CD4-positive, alpha-beta T cell (primary cell): Measurements from ENCODE around the gene B3GALT5. TPM values are rescaled to one million over a fixed set of nuclear protein-coding genes. Genes with fewer than 3 reads are reported as not detected.

Source experiments
- ATAC-seq: fragments of 200-7000 bp; cut with Tn5 transposase; one replicate; pipeline ENCODE4 v1.10.0; 2022; ENCODE audit warnings: mild to moderate bottlenecking; ENCODE audit not compliant: poor library complexity
- CTCF ChIA-PET: fragments of 350-600 bp; sonication (Branson Sonifier 250); formaldehyde crosslinking; loops from one replicate; lab custom pipeline; 2021; ENCODE audit warnings: antibody characterized with exemption, inconsistent platforms; lab: Charles Lee
- POLR2A ChIA-PET: fragments of 350-600 bp; sonication (Branson Sonifier 250); formaldehyde crosslinking; loops from one replicate; lab custom pipeline; 2021; ENCODE audit warnings: antibody characterized with exemption, inconsistent platforms; lab: Charles Lee
- DNase-seq, 14 experiments: peaks; one replicate each; pipeline ENCODE4 v3.0.0-alpha.2; 2013 to 2020; ENCODE audit warnings: mixed read lengths in 2 of 14
- H3K27ac ChIP-seq, 2 donors: one replicate each; pipeline versions ENCODE4 v1.5.1 to v1.7.0; 2013; ENCODE audit warnings: low read length in 2 of 2, low read depth in 1 of 2, mild to moderate bottlenecking in 1 of 2
- H3K27me3 ChIP-seq, 2 experiments: 1 replicate in 1 of 2; 2 replicates in 1 of 2; pipeline versions ENCODE4 v1.6.1 to v1.7.0; 2013; ENCODE audit warnings: low read length in 2 of 2, control low read depth in 1 of 2, mild to moderate bottlenecking in 1 of 2, moderate library complexity in 1 of 2; ENCODE audit not compliant: insufficient read depth in 2 of 2, control insufficient read depth in 1 of 2
- H3K36me3 ChIP-seq: one replicate; pipeline ENCODE4 v1.6.1; 2013; ENCODE audit warnings: low read length, control low read depth; ENCODE audit not compliant: insufficient read depth
- H3K4me1 ChIP-seq: one replicate; pipeline ENCODE4 v1.6.1; 2013; ENCODE audit warnings: low read length, control low read depth; ENCODE audit not compliant: insufficient read depth
- H3K4me3 ChIP-seq: one replicate; pipeline ENCODE4 v1.5.1; 2013; ENCODE audit warnings: mild to moderate bottlenecking, low read length, moderate library complexity
- H3K9me3 ChIP-seq, 2 experiments: 1 replicate in 1 of 2; 2 replicates in 1 of 2; pipeline versions ENCODE4 v1.6.1 to v1.7.0; 2013; ENCODE audit warnings: low read length in 2 of 2, mild to moderate bottlenecking in 2 of 2, control low read depth in 1 of 2, moderate library complexity in 1 of 2; ENCODE audit not compliant: control insufficient read depth in 1 of 2, insufficient read depth in 1 of 2
- H3K27ac Mint-ChIP-seq: one replicate; pipeline ENCODE4 v1.8.0; 2020; ENCODE audit warnings: mixed read lengths
- H3K27me3 Mint-ChIP-seq: one replicate; pipeline ENCODE4 v1.8.0; 2021; ENCODE audit warnings: mixed read lengths
- H3K36me3 Mint-ChIP-seq: one replicate; pipeline ENCODE4 v1.8.0; 2021; ENCODE audit warnings: low read depth, mixed read lengths
- H3K4me1 Mint-ChIP-seq: one replicate; pipeline ENCODE4 v1.8.0; 2021; ENCODE audit warnings: low read depth, mixed read lengths
- H3K4me3 Mint-ChIP-seq: one replicate; pipeline ENCODE4 v1.8.0; 2020; ENCODE audit warnings: mild to moderate bottlenecking, mixed read lengths
- H3K9me3 Mint-ChIP-seq: one replicate; pipeline ENCODE4 v1.8.0; 2020; ENCODE audit warnings: mixed read lengths
- intact Hi-C, 2 experiments: fragments of 100-400 bp; cut with DNase I in 1 of 2; cut with micrococcal nuclease in 1 of 2; formaldehyde crosslinking; loops; one replicate each; pipeline versions ENCODE4 v1.15.1 to v1.9.0; 2023 to 2025; cut with DNase I, micrococcal nuclease
- total RNA-seq, 174 experiments: library from RNA in 2 of 174; stranded (reverse) in 2 of 174; gene quantifications; one replicate each; pipeline ENCODE4 v1.2.3 and lab custom pipeline; 2021 to 2026
- TF ChIP-seq, protein P1 (sequence below): fragments of 200-600 bp; IDR thresholded peaks from one replicate; pipeline ENCODE4 v1.8.0; 2022; ENCODE audit warnings: antibody characterized with exemption, mild to moderate bottlenecking

B3GALT5 gene
- total RNA-seq, 2 experiments from 2014 or later = not detected

DNA sequence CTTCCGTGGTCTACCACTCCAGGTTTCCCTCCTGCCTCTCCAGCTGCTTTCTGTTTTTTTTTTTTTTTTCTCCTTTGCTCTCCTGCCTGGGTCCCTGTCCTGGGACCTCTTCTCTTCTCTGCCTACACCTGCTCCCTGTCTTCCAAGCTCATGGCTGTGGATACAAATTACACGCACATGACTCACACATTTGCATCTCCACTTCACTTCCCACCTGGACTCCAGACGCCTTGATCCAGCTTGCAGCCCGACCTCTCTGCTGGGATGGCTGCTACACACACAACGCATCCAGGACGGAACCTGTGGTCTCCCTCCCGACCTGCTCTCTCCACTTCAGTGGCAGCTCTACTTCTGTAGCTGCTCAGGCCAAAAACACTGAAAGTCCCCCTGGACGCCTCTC is 44.4 kb upstream of the B3GALT5 start:
- ChIA-PET POLR2A (no interaction called here), CTCF (interaction anchor here (1.1 kb wide), 1 partner anchor 51 kb away, joined by 3 read pairs; no protein-coding TSS in a partner anchor)
- no peaks in the 10 kb centered on the region for H3K9me3 Mint-ChIP-seq
- peaks cover 7 to 13% of the 10 kb centered on the region in 2 experiments for H3K27me3 ChIP-seq
- DNase-seq (no peak), ATAC-seq (no peak)
- no peak overlapping the region for H3K4me3 Mint-ChIP-seq
- no peaks in the 10 kb centered on the region for H3K36me3 ChIP-seq
- H3K4me1 Mint-ChIP-seq = no peaks in the 10 kb centered on the region
- H3K4me3 ChIP-seq = no peak overlapping the region
- no peaks in the 10 kb centered on the region for H3K4me1 ChIP-seq
- intact Hi-C loops = no loop called here
- no peaks in the 10 kb centered on the region for H3K9me3 ChIP-seq
- no peak overlapping the region for H3K27ac Mint-ChIP-seq
- no peaks in the 10 kb centered on the region for H3K36me3 Mint-ChIP-seq
- peaks cover 25% of the 10 kb centered on the region for H3K27me3 Mint-ChIP-seq
- TF ChIP-seq, protein P1, sequence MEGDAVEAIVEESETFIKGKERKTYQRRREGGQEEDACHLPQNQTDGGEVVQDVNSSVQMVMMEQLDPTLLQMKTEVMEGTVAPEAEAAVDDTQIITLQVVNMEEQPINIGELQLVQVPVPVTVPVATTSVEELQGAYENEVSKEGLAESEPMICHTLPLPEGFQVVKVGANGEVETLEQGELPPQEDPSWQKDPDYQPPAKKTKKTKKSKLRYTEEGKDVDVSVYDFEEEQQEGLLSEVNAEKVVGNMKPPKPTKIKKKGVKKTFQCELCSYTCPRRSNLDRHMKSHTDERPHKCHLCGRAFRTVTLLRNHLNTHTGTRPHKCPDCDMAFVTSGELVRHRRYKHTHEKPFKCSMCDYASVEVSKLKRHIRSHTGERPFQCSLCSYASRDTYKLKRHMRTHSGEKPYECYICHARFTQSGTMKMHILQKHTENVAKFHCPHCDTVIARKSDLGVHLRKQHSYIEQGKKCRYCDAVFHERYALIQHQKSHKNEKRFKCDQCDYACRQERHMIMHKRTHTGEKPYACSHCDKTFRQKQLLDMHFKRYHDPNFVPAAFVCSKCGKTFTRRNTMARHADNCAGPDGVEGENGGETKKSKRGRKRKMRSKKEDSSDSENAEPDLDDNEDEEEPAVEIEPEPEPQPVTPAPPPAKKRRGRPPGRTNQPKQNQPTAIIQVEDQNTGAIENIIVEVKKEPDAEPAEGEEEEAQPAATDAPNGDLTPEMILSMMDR = no peak
- H3K27ac ChIP-seq = no peak overlapping the region

DNA sequence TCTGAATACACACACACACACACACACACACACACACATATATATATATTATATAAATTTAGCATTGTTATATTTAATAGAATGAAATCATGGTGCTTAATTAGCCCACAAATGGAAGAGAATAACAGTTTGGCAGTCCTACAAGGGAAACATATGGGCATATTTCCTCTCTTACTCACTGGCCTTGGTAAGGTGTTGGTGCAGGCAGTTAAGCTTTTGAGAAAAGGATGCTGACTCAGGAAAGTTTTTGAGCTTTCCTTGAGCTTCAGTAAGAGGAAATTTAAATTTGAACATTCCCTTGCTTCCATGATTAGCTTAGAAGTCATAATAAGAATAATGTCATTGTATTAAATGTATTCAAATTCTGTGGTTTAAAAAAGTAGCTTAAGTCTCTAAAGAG is 37.0 kb upstream of the B3GALT5 start:
- no peak for ATAC-seq
- Mint-ChIP-seq H3K9me3 (no peaks in the 10 kb centered on the region), H3K4me1 (no peaks in the 10 kb centered on the region), H3K27me3 (peaks cover 48% of the 10 kb centered on the region), H3K4me3 (no peak overlapping the region), H3K36me3 (no peaks in the 10 kb centered on the region), H3K27ac (no peak overlapping the region)
- Histone ChIP-seq H3K27ac (no peak overlapping the region), H3K36me3 (no peaks in the 10 kb centered on the region), H3K4me3 (no peak overlapping the region), H3K9me3 (no peaks in the 10 kb centered on the region), H3K27me3 (peaks cover 16 to 26% of the 10 kb centered on the region in 2 experiments), H3K4me1 (no peaks in the 10 kb centered on the region)
- ChIA-PET CTCF (no interaction called here), POLR2A (no interaction called here)
- intact Hi-C loops = no loop called here
- no peak for DNase-seq
- TF ChIP-seq, protein P1 = no peak

DNA sequence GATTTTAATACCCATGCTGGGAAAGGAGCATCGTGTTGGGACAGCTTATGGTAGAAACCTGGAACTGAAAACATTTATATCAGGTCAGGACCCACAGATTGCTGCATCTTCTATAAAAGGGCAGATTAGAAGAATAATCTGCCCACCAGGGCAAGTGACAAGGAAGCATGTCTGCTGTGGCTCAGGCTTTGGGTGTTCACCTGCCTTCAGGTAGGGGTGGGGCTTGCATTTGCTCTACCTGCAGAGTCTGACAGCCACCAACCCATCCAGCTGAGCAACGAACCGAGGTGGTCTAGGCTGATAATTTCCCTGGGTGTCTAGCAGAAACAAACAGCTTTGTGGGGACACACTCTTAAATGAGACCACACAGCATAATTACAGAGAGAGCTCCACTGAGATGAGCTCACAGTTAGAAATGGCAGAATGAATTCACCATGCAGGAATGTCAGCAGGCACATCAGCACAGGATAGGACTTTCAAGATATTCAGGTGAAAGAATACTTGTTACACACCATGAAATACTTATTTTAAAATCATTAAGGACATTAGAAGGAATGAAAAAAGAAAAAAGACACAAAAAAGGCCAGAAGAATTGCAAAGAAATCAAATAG is 36.1 kb upstream of the B3GALT5 start:
- Mint-ChIP-seq H3K27me3 (peaks cover 48% of the 10 kb centered on the region), H3K4me1 (no peaks in the 10 kb centered on the region), H3K9me3 (no peaks in the 10 kb centered on the region), H3K27ac (no peak overlapping the region), H3K4me3 (no peak overlapping the region), H3K36me3 (no peaks in the 10 kb centered on the region)
- Histone ChIP-seq H3K36me3 (no peaks in the 10 kb centered on the region), H3K4me3 (no peak overlapping the region), H3K27me3 (peaks cover 16 to 24% of the 10 kb centered on the region in 2 experiments), H3K4me1 (no peaks in the 10 kb centered on the region), H3K9me3 (no peaks in the 10 kb centered on the region), H3K27ac (no peak overlapping the region)
- no peak for ATAC-seq
- TF ChIP-seq, protein P1 = no peak
- intact Hi-C loops = no loop called here
- DNase-seq = no peak
- ChIA-PET CTCF (no interaction called here), POLR2A (no interaction called here)
